Measurements from ENCODE around the gene FMN1.

FMN1 gene

GRCh38 chr15:32990071-32990470 is 204.4 kb downstream of the FMN1 start:
- H2AFZ ChIP-seq (ENCODE audit: low read depth) = no peak overlapping the region

GRCh38 chr15:32987067-32987466 is 207.4 kb downstream of the FMN1 start:
- H3K9ac ChIP-seq = no peak overlapping the region

More at GRCh38 chr15:32990071-32990470, 204.4 kb downstream of the FMN1 start:
- H3K36me3 ChIP-seq (ENCODE audit: insufficient read depth) = no peaks in the 10 kb centered on the region
- TF ChIP-seq CTCF (conservative IDR thresholded peaks at IDR 0.05; ENCODE audit: low read depth, low read length) = no peak
- no peak overlapping the region for H3K4me3 ChIP-seq (IDR thresholded peaks at IDR 0.05; ENCODE audit: insufficient read depth, low read depth, low read length)
- H3K9ac ChIP-seq = no peak overlapping the region
- no peaks in the 10 kb centered on the region for H3K79me2 ChIP-seq (ENCODE audit: insufficient read depth, low read depth)
- H3K27me3 ChIP-seq (ENCODE audit: insufficient read depth, low read depth) = no peaks in the 10 kb centered on the region
- no peak overlapping the region for H3K27ac ChIP-seq
- no peak overlapping the region for H3K4me2 ChIP-seq
- no peaks in the 10 kb centered on the region for H4K20me1 ChIP-seq (ENCODE audit: insufficient read depth)
- H3K4me1 ChIP-seq (ENCODE audit: low read depth, poor library complexity, severe bottlenecking) = no peaks in the 10 kb centered on the region

GRCh38 chr15:32986147-32986546 is 208.4 kb downstream of the FMN1 start:
- H3K4me2 ChIP-seq = no peak overlapping the region
- H3K36me3 ChIP-seq (ENCODE audit: insufficient read depth) = no peaks in the 10 kb centered on the region
- H3K9ac ChIP-seq = no peak overlapping the region
- TF ChIP-seq CTCF (conservative IDR thresholded peaks at IDR 0.05; ENCODE audit: low read depth, low read length) = no peak
- no peaks in the 10 kb centered on the region for H3K4me1 ChIP-seq (ENCODE audit: low read depth, poor library complexity, severe bottlenecking)
- no peaks in the 10 kb centered on the region for H3K79me2 ChIP-seq (ENCODE audit: insufficient read depth, low read depth)
- H3K27me3 ChIP-seq (ENCODE audit: insufficient read depth, low read depth) = no peaks in the 10 kb centered on the region
- no peak overlapping the region for H3K4me3 ChIP-seq (IDR thresholded peaks at IDR 0.05; ENCODE audit: insufficient read depth, low read depth, low read length)
- H3K27ac ChIP-seq = no peak overlapping the region
- H4K20me1 ChIP-seq (ENCODE audit: insufficient read depth) = no peaks in the 10 kb centered on the region
- H2AFZ ChIP-seq (ENCODE audit: low read depth) = no peak overlapping the region

More at GRCh38 chr15:32987067-32987466, 207.4 kb downstream of the FMN1 start:
- Histone ChIP-seq H3K4me2 (no peak overlapping the region), H3K27ac (no peak overlapping the region), H3K79me2 (ENCODE audit: insufficient read depth, low read depth) (no peaks in the 10 kb centered on the region), H3K27me3 (ENCODE audit: insufficient read depth, low read depth) (no peaks in the 10 kb centered on the region), H3K36me3 (ENCODE audit: insufficient read depth) (no peaks in the 10 kb centered on the region), H3K4me1 (ENCODE audit: low read depth, poor library complexity, severe bottlenecking) (no peaks in the 10 kb centered on the region), H2AFZ (ENCODE audit: low read depth) (no peak overlapping the region), H3K4me3 (IDR thresholded peaks at IDR 0.05; ENCODE audit: insufficient read depth, low read depth, low read length) (no peak overlapping the region), H4K20me1 (ENCODE audit: insufficient read depth) (no peaks in the 10 kb centered on the region)
- TF ChIP-seq CTCF (conservative IDR thresholded peaks at IDR 0.05; ENCODE audit: low read depth, low read length) = no peak

- H3K4me1 ChIP-seq (ENCODE audit: low read depth, poor library complexity, severe bottlenecking) = no peaks in the 10 kb centered on the region
- no peak for TF ChIP-seq CTCF (conservative IDR thresholded peaks at IDR 0.05; ENCODE audit: low read depth, low read length)
These were observed 210.8 kb downstream of the FMN1 start for GRCh38 chr15:32983679-32984078.

More at GRCh38 chr15:32983679-32984078, 210.8 kb downstream of the FMN1 start:
- no peaks in the 10 kb centered on the region for H3K79me2 ChIP-seq (ENCODE audit: insufficient read depth, low read depth)
- H2AFZ ChIP-seq (ENCODE audit: low read depth) = no peak overlapping the region
- no peak overlapping the region for H3K9ac ChIP-seq
- no peaks in the 10 kb centered on the region for H4K20me1 ChIP-seq (ENCODE audit: insufficient read depth)
- no peaks in the 10 kb centered on the region for H3K36me3 ChIP-seq (ENCODE audit: insufficient read depth)
- no peak overlapping the region for H3K27ac ChIP-seq
- H3K4me2 ChIP-seq = no peak overlapping the region
- H3K27me3 ChIP-seq (ENCODE audit: insufficient read depth, low read depth) = no peaks in the 10 kb centered on the region
- no peak overlapping the region for H3K4me3 ChIP-seq (IDR thresholded peaks at IDR 0.05; ENCODE audit: insufficient read depth, low read depth, low read length)
